Bronchus fibroblast of lung (primary cell): ENCODE measurements around the gene NRF1. TPM values are rescaled to one million over a fixed set of nuclear protein-coding genes. Genes with fewer than 3 reads are reported as not detected.

Source experiments
- total RNA-seq: library from RNA; depleted of rRNA; stranded (reverse); fragments of >200 nt; gene quantifications from 2 replicates; pipeline ENCODE4 v1.2.3, GENCODE V29; 2015

NRF1 gene
- total RNA-seq: 7.3 and 7.7 TPM in 2 replicates

DNA sequence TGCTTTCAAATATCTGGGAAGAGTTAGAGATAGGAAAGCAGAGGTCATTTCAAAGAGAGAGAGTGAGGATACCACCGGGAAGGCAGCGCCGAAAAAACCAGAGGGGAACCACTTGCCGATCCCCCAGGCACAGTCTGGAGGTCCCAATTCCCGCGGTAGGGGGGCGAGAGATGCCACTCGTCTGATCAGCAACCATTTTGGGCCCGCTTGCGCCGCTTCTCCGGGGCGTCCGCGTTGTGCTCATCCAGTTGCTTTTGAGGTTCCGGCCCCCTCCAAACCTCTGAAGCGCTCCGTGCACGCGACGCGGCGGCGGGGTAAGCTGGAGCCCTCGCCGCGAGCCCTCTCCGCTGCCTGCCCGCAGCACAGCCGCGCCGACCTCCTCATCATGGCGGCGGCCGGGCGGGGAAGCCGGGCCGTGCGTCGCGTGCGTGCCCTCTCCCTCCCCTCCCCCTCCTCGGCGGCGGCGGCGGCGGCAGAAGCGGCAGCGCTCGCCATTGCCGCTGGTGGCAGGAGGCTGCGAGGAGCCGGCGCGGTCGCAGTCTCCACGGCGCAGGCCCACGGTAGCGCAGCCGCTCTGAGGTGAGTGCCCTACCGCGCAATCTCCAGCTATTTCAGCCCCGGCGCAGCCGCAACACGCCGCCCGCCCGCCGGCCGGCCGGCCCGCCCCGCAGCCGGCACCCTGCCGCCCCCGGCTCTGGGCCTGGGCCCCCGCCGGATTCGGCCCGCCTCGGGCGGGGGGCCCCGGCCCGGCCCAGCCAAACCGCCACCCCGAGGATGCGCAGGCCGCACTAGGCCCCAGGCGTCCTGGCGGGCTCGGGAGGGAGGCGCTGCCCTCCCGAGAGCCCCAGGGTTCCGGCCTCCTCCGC is at the start of gene NRF1:
TSS of gene NRF1 (plus strand) at position 475 of the 866 bp plus-strand sequence. CDS start 45,632 bp downstream, outside the sequence.

Other genes starting within 250 kb of the NRF1 start
- gene STRIP2, start 177.3 kb upstream of the NRF1 start, total RNA-seq: 5.6 and 8.6 TPM in 2 replicates
- 0.17 TPM in 1 of 2 replicates, not detected in the other for gene SMKR1, start 109.2 kb upstream of the NRF1 start, total RNA-seq